HFF-Myc (cell line): Measurements from ENCODE around the gene SEC14L5.

ENCODE experiments used
- DNase-seq: peaks from one replicate; pipeline ENCODE4 v3.0.0-alpha.2; 2011; ENCODE audit warnings: low read depth; ENCODE audit errors: extremely low read depth
- H3K4me3 ChIP-seq: replicated peaks from 2 replicates; pipeline ENCODE4 v1.5.1; 2011; ENCODE audit warnings: low read depth, mild to moderate bottlenecking, control low read depth, low read length
- TF ChIP-seq, protein P1 (sequence below): IDR thresholded peaks from 2 replicates; pipeline ENCODE4 v1.5.1; 2012; ENCODE audit warnings: mild to moderate bottlenecking, low read depth, low read length, control low read depth; ENCODE audit errors: missing control alignments

The SEC14L5 gene

DNA sequence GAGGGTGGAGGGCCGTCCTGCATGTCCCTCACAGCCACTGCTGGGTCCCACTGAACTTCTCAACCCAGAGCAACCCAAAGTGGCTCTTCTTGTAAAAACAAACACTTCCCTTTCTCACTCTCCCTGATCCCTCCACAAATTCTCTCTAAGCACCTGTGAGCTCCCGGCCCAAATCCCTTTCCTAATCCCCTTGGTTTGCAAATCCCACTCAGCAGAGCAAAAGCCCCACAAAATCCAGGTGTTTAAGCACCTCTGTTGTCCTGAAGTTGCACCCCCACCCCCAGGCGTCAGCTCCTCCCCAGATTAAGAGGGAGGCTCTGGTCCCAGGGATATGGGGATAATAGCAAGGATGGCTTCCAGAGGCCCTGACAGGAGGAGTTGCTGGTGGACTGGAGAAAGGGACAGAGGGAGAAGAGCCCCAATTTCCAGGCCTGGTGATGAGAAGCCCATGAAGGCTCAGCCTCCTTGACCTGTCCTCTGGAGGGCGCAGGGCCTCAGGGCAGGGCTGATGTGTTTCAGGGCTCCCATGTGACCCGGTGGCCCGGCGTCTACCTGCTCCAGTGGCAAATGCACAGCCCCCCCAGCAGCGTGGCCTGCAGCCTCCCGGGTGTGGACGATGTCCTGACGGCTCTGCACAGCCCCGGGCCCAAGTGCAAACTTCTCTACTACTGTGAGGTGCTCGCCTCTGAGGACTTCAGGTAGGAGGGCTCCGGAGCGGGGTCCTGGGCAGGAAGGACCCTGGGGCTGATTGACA, 52.6 kb downstream of the SEC14L5 start:
- H3K4me3 ChIP-seq: no peak overlapping the region
- DNase-seq: no peak
- TF ChIP-seq, protein P1, sequence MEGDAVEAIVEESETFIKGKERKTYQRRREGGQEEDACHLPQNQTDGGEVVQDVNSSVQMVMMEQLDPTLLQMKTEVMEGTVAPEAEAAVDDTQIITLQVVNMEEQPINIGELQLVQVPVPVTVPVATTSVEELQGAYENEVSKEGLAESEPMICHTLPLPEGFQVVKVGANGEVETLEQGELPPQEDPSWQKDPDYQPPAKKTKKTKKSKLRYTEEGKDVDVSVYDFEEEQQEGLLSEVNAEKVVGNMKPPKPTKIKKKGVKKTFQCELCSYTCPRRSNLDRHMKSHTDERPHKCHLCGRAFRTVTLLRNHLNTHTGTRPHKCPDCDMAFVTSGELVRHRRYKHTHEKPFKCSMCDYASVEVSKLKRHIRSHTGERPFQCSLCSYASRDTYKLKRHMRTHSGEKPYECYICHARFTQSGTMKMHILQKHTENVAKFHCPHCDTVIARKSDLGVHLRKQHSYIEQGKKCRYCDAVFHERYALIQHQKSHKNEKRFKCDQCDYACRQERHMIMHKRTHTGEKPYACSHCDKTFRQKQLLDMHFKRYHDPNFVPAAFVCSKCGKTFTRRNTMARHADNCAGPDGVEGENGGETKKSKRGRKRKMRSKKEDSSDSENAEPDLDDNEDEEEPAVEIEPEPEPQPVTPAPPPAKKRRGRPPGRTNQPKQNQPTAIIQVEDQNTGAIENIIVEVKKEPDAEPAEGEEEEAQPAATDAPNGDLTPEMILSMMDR: no peak

DNA sequence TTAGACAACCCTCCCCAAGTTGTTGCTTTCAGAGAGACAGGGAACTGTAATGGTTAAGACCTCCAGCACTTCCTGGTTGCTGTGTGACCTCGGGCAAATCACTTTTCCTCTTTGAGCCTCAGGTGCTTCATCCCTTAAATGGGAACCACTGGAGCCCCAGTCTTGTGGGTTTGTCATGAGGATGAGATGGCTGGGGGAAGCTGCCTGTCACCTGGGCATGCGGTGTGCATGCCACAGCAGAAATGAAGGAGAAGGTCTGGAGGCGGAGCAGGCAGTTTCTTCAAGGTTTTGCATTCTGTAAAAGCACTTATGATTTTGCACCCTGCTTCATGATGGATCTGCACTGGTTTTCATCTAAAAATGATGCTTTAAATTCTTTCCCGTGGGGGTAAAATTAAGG, 53.5 kb downstream of the SEC14L5 start:
- no peak overlapping the region for H3K4me3 ChIP-seq
- DNase-seq: no peak
- TF ChIP-seq, protein P1: no peak

DNA sequence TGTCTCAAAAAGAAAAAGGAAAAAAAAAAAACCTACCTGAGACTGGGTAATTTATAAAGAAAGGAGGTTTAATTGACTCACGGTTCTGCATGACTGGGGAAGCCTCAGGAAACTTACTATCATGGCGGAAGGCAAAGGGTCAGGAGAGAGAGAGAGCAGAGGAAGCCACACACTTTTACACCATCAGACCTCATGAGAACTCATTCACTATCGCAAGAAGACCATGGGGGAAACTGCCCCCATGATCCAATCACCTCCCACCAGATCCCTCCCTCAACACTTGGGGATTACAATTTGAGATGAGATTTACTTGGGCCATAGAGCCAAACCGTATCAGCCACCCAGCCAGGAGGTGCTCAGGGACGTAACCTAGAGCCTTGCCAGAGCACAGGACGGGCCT, 54.8 kb downstream of the SEC14L5 start:
- H3K4me3 ChIP-seq: no peak overlapping the region
- TF ChIP-seq, protein P1: no peak
- no peak for DNase-seq

DNA sequence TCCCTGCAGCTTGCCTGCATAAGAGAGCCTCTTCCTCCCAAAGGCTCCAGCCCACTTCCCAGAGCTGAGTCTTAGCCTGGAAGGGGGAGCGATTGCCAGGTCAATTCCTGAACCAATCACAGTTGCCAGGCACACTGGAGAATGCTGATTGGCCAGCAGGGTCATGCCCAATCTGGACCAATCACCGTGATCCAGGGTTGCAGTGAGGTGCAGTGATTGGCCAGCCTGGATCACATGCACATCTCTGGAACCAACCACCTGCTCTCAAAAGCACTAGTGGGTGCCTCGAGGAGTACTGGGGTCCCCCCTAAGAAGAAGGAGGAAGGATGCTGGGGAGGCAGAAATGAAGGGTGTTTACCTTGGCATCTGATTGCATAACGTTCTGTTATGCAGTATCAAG, 57.2 kb downstream of the SEC14L5 start:
- no peak for DNase-seq
- TF ChIP-seq, protein P1: no peak
- H3K4me3 ChIP-seq: no peak overlapping the region

DNA sequence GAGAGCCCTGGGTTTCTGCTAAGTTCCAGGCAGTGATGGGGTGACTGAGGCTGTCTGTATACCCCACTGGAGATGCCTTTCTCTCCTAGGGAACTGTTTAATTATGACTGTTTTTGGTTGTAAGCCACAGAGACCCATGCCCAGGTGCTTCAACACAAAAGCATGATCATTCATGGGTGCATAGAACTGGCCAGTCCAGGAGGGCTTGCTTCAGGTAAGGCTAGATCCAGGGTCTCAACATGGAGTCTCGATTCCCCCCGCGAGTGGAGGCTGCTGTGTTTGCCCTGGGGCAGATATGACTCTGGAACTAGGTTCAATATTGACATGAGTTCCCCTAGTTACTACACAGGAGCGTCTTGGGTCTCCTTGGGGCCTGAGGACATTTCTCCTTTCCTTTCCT, 57.8 kb downstream of the SEC14L5 start:
- no peak overlapping the region for H3K4me3 ChIP-seq
- TF ChIP-seq, protein P1: no peak
- DNase-seq: no peak

DNA sequence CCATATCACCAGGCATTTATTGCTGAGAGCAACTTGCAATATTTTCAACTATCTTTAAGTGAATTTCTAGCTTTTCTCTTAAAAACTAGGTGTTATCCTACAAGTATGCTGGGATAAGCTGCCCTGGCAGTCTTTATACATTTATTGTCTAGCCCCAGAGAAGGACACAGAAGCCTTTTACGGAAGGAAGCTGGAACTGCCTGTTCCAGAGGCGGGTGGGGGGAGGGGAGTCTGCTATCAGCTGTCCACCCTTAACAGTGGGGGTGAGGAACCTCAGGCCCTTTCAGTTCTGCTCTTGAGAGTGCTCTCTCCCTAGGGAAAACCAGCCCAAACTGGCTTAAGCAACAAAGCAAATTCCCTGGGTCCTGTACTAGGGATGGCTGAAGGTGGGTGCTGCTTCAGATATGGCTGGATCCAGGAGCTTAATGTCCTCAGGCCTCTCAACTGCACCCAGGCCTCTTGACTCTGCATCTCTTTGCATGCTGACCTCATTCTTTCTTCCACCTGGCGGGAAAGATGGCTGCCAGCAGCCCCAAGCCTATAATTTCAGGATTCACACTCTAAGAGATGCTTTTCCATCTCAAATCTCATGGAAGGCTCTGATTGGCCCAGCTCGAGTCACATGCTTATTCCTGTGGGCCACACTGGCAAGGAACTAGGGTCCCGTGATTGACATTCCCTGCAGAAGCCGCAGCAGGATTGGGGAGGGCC, 59.0 kb downstream of the SEC14L5 start:
- DNase-seq: no peak
- no peak overlapping the region for H3K4me3 ChIP-seq
- TF ChIP-seq, protein P1: no peak

DNA sequence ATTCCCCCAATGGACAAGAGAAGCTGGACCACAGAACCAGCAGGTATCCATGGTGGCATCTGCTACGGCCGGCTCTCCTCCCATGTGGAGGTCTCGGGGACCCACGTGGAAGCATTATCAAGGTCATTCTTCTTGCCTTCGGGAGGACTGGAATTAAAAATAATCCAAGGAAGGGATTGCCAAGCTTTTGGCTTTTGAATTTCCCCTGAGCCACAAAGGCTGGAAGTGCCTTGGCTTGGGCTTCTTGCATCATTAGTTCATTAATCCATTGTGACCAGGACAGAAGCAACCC, 59.5 kb downstream of the SEC14L5 start:
- DNase-seq: no peak
- TF ChIP-seq, protein P1: no peak
- H3K4me3 ChIP-seq: no peak overlapping the region
